ENCODE measurements around the gene CRELD2.

Gene CRELD2

DNA sequence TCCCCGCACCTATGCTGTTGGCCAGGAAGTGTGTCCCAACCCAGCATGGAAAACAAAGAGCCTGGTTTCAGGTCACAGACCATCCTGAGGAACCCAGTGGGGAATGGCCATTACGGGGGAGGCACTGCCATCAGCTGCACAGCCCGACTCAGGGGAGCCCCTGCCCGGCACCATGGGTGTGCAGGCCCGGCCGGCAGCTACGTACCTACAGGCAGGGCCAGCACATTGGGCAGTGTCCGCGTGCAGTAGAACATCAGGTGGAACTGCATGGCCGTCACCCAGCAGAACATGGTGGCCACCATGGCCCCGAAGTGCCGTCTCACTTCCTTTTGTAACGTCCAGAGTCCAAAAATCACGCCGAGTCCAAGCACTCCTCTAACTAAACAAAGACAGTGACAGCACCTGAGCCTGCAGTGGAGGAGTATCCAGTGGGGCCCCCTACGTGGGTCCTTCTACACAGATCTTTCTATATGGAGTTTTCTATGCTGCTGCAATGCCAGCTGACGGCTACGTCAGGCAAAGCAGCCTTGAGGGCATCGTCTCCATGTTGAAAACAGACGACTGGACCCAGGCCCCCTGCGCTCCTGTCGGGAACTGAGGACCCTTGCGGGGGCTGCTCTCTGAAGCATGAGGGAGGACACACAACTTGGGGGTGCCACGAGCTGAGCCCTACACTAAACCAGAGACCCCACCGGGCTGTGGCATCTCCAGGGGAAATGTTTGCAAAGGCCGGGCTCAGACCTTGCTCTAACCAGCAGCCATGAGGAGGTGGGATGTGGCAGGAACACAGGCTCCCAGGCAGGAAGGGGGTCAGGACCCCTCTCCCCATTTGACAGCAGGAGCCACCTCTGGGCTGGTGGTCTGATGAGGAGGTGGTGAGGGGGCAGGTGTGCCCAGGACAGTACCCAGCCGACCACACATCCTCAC, 7.9 kb upstream of the CRELD2 start:
- DNase-seq, result no peak

DNA sequence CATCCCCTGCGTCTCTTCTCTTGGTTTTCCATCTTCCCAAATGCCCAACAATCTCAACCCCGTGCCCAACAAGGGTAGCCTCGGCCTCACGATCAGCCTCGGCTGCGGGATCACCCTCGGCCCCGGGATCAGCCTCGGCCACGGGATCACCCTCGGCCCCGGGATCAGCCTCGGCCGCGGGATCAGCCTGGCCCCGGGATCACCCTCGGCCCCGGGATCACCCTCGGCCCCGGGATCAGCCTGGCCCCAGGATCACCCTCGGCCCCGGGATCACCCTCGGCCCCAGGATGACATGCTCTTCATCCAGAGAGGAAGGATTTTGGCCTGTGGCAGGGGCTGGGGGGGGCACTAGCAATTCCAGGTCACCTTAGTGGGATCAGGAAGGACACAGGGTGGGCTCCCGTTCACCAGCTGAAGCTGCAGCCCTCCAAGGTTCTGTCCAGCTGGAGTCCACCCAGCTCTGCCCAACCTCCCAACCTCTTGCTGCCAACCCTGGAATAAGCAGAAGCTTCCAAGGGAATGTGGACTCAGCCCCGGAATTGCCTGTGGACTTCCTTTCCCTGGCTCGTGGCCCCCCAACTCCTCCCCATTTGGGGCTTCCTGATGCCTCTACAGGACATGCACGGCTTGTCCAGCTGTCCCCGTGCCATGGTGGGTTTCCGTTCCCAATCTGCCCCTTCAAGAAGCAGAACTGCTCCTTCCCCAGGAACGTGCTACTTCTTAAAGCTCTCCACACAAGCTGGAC, 6.4 kb upstream of the CRELD2 start:
- DNase-seq, result no peak

DNA sequence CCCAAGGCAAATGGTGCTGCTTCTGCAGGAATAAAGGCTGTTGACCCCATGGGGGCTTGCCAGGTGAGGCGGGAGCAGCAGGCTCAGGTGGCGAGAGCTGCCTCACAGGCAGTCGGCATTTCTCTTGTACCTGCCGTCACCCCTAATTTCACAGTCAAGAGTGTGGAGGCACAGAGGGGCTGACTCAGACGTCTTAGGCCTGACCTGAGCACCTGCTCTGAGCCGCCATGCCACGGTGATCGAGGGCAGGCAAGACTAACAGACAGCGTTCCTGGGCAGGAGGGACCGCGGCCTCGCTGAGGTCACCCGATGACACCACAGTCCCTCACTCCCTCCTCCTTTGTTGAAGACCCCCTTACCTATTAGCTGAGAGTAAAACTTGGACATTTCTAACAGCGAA, 5.4 kb upstream of the CRELD2 start:
- no peak for DNase-seq

DNA sequence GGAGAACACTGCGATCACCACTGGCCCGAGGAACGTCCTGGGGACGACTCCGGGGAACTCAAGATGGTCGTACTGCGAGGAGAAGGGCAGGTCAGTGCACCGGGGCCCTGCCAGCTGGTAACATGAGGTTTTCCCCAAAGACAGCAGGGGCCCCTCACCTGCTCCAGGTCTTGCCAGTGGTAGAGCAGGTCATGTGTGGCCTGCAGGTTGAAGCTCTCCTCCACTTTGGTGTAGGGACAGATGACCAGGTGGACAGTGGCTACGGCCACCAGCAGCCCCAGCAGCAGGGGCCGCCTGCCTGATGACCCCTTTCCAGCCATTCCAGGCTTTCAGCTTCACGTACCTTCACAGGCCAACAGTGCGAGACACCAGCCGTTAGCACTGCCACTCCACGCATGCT, 5.0 kb upstream of the CRELD2 start:
- DNase-seq, result no peak

DNA sequence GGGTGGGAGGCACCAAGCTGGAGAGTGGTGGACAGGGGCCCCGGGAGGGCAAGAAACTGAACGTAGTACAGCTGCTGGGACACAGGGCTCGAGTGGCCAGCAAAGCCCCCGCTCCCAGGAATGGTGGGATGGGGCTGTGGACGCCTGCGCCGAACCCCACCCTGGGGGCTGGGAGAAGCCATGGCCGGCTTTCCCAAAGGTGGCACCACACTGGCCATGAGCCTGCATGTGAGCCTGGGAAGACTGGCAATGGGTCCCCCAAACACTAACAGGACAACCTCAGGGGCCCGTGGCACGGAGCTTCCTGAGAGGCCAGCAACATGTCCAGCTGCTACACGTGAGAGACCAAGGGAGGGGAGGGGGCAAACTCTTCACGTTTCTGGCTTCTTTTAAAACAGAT, 4.2 kb upstream of the CRELD2 start:
- no peak for DNase-seq

DNA sequence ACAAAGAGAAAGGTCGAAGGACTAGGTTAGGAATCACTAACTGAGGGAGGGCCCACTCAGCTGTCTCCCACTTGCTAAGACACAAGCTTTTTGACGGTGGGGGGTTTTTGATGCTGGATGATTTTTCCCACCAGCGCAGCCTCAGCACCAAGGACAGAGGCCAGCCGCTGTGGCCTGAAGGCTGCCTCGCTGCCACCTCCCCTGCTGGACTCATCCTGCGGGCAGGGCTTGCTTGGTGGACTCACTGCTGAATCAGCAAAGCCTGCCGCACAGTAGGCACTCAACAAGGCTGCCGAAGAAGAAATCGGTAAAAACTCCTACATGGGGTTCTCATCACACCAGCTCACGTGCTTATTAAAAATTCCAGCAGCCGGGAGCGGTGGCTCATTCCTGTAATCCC, 2.8 kb upstream of the CRELD2 start:
- DNase-seq, result no peak

DNA sequence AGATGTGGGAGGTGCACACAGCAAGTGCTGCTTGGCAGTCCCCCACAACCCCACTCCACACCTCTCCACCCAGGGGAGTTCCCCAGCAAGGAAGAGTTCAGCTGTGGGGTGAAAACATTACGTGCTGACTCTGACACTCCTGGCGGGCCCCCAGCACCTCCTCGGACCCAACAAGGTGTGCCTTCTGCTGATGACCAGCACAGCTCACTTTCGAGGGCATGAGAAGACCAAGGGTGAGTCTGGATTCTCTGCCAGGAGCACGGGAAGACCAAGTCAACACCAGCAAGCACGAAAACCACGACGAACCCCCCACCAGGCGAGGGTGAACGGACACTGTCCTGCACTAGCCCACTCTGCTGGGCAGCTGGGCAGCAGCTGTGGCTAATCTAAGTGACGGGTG, 1.6 kb upstream of the CRELD2 start:
- no peak for DNase-seq

DNA sequence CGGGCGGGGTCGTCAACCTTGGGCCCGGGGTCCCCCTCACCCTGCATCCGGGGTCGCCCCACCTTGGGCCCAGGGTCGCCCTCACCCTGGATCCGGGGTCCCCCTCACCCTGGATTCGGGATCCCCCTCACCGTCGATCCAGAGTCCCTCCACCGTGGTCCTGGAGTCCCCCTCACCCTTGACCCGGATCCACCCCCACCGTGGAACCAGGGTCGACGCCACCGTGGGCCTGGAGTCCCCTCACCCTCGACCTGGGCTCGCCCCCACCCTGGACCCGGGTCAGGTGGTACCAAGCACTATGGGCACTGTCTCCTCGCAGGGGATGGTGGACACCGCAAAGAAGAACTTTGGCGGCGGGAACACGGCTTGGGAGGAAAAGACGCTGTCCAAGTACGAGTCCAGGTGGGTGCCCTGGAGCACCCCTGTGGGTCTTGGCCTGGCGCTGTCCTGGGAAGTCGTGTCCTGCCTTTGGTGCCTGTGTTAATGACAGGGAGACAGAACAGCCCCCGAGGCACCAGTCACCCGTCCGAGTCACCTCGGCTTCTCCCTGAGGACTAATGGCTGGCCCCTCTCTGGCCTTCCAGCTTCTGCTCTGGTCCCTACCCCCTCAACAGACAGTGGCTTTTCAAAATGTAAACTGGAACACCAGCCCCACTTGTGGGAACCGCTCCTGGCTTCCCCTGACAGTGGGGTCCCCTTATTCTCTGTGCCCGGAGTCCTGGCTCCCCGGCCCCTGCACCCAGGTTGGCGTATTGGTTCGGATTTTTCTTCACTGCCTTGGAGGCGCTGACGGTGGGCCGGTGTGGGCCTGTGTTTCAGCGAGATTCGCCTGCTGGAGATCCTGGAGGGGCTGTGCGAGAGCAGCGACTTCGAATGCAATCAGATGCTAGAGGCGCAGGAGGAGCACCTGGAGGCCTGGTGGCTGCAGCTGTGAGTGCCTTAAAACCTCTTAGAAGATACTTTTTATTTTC, 762 bp downstream of the CRELD2 start:
- no peak for DNase-seq

DNA sequence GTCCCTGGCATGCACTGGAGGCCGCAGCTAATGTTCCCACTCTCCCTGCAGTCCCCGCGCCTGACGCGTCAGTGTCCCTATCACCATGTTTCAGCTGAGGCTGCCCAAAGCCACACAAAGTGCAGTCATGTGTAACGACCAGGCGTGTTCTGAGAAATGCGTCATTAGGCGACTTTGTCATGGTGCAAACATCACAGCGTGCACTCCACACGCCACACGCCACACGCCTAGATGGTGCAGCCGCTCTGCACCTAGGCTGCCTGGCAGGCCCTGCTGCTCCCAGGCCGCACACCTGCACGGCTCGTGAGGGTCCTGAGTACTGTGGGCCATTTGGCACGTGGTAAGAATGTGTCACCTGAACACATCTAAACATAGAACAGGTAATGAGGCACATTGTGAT, 2.4 kb downstream of the CRELD2 start:
- DNase-seq, result no peak

DNA sequence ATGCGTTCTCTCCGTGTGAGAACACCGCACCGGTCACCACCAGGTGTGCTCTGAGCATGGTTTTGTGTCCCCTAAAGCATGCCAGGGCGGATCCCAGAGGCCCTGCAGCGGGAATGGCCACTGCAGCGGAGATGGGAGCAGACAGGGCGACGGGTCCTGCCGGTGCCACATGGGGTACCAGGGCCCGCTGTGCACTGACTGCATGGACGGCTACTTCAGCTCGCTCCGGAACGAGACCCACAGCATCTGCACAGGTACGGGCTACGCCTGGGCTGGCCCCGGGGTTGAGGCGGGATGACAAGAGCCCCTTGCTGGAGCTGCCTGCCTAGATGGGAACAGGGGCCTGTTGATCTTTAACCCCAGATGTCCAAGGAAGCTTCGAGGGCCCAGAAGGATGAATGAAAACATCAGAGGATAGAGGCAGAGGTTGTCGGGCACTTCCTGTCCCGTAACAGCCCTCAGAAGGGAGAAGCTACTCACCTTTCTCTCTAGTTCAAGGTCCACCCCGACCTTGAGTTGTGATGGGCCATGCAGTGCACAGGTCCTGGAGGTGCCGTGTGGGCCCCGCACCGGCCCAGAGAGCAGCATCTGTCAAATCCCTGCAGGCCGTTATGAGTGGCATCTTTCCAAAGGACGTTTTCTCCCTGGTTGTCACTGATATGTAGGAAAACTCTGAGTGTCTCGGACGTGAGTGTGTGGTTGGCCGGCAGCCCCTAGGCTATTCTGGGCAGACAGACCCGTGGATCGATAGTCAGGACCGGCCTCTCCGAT, 3.3 kb downstream of the CRELD2 start:
- no peak for DNase-seq

DNA sequence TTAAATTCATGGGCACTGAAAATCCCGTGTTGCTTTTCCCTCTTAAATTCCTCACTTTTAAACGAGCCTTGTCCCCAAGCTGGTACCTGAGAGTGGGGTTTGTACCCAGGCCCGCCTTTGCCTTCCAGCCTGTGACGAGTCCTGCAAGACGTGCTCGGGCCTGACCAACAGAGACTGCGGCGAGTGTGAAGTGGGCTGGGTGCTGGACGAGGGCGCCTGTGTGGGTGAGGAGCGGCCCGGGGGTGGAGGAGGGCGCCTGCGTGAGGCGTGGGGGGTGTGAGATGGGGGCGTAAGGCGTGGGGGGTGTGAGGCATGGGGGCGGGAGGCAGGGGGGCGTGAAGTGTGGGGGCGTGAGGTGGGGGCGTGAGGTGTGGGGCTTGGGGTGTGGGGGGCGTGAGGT, 4.0 kb downstream of the CRELD2 start:
- DNase-seq, result no peak

DNA sequence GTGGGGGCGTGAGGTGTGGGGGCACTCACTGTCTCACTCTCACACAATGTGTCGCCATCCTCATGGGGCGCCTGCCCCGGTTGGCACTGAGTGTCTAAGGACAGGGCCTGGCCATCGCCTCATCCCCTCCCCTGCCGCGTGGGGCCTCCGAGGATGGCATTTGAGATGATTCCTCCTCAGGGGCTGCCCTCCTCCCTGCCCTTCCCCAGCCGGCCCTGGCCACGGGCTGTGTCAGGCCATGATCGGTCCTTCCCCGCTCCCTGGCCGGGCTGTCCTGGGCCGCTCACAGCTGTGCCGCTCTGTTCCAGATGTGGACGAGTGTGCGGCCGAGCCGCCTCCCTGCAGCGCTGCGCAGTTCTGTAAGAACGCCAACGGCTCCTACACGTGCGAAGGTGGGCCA, 4.5 kb downstream of the CRELD2 start:
- no peak for DNase-seq

DNA sequence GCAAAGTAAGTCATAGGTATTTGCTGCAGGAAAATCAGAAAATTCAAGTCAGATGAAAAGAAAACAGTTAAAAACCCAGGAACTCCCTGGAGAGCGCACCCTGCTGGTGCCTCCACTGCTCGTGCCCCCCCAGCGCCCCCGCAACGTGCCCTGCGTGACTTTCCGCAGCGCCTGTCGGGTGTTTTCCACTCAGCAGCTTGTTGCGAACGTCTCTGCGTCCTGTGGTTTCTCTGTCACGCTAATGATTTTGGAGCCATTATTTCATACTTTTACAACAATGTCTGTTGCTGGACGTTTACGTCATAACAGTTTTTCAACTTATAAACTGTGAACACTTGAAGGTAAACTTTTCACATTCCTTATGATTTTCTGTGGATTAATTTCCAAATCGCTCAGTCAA, 5.0 kb downstream of the CRELD2 start:
- DNase-seq, result no peak

DNA sequence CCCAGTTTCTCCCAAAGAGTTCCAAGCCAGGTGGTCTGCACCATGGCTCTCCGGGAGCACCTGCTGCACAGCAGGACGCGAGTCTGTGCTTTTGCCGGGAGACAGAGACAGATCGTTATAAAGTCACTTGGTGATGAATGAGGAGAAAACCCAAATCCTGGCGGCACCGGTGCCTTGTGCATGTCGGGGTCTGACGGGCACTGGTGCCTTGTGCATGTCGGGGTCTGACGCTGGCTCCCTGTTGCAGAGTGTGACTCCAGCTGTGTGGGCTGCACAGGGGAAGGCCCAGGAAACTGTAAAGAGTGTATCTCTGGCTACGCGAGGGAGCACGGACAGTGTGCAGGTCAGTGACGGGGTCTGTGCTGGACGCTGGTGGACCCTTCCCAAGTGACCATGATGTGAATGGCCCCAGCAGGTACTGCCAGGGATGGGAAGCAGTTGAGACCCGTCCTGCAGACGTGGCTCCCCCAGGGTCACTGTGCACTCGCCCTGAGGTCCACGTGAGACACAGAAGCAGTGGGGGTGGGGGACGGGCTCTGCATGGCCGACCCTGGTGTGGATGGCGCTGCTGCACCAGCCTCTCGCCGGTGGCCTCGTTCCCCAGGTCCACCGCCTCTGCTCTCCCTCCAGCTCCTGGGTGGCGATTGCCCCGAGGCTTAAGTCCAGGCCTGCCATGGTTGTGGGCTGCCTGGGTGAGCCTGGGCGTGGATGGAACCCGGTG, 5.8 kb downstream of the CRELD2 start:
- no peak for DNase-seq

DNA sequence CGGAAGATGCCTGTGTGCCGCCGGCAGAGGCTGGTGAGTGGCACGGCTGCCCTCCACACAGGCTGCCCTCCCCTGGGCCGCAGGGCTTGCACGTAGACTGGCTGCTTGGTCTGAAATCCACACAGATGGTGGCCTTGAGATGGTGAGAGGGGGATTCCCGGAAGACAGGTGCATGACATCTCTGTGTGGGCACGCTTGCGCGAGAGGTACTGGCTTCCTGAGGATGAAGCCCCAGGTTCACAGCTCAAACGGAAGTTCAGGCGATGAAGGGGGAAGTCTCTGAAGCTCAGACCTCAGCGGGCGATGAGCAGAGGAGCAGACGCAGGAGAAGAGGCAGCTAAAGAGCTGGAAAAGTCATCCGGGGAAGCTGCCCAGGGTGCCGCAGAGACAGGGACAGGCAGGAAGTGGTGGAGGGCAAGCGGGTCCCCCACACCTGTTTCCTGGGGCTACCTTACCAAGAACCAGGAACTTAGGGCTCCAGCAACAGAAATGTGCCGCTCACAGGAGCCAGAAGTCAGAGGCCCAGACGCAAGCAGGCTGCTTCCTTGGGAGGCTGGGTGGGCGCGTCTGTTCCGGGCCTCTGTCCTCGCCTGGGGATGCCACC, 7.2 kb downstream of the CRELD2 start:
- DNase-seq, result no peak

DNA sequence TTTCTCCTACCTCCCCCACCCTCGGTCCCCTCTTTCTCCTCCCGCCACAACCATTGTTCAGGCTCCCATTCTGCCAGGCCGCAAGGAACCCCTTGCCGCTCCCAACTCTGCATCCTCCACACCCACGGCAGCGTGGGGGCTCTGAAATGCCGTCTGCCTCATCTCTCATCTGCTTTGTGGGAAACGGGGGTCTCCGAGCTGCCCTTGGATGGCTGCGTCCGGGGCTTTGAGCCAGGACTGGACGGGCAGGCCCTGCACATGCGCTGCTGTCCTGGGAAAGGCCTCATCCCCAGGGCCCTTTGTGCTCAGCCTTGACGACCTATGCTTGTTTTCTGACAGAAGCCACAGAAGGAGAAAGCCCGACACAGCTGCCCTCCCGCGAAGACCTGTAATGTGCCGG, 8.5 kb downstream of the CRELD2 start:
- DNase-seq, result no peak

DNA sequence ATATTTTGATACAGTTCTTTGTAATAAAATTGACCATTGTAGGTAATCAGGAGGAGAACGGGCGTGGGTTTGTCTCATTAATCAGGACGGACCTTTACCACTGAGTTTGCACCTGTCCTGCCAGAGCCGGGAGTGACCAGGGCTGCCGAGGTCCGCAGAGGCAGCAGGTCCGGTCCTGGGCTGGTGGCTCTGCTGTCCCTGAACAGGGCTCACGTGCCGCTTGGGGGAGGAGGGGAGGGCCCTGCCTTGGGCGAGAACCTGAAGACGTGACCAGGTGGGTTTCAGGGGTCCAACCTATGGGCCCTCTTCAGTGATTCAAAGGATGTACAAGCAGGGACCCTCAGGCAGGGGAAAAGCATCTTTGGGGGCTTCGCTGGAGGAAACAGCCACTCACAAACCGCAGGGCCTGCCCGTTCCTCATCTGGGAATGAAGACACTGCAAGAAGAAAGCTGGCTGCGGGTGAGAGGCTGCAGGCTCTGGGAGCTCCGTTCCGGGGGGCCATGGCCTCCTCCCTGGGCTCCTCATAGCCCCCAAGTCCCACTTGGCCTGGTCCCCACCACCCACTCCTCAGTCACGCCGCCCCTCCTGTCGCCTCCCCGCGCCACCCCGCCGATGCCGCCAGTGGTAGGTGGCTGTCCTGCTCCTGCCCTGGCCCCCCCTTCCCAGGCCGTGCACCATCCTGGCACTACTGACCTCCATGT, 9.2 kb downstream of the CRELD2 start:
- DNase-seq, result no peak

DNA sequence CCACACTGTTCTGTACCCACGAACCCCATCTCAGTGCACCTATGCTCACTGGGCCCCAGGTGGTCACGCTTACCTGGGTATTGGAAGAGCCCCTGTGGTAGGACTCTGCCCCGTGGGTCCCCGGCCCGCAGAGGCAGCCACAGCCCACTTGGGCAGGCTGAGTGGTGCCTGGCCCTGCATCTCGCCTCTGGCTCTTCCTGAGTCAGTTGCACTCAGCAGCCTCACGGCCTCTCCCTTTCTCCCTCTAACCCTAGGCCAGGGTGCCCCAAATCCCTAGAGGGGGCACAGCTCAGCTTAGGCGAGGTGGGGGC, 9.7 kb downstream of the CRELD2 start:
- DNase-seq, result no peak

DNA sequence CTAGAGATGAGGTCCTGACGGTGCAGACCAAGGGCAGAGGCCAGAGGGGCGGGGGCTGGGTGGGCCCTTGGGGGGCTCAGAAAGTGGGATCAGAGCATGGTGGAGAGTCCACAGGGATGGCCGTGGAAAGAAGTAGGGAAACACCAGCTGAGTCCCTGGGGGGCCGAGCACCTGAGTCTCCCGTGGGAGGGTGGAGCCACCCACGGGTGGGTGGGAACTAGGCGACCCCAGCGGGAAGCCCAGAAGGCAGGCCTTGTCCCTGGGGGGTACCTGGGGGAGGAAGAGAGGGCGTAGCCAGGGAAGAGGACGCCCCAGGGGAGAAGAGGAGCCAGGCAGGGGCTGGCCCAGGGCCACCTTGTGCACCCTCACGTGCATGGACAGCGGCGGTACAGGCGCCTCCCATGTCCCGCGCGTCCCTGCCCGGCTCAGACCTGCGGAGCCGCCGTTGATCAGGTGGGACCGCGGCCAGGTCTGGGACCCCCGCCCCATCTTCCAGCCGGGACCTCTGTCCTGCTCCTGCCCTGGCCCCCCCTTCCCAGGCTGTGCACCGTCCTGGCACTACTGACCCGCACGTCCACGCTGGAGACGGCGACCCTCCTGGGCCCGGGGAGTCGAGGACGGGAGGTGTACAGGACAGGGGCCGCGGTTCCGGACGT, 10.2 kb downstream of the CRELD2 start:
- no peak for DNase-seq
